Pancreas (tissue), 10 donors: Measurements from ENCODE around the gene ZFYVE27. TPM values are rescaled to one million over a fixed set of nuclear protein-coding genes. Genes with fewer than 3 reads are reported as not detected.

ENCODE experiments used
- ATAC-seq, 4 donors: fragments of 200-7000 bp; cut with Tn5 transposase; one replicate each; pipeline versions ENCODE4 v1.8.0 to v1.9.1; 2020; ENCODE audit warnings: mild to moderate bottlenecking in 4 of 4, moderate library complexity in 4 of 4
- DNase-seq, 6 donors: peaks; one replicate each; pipeline ENCODE4 v3.0.0-alpha.2; 2020
- FAIRE-seq: peaks from 2 replicates; lab custom pipeline; 2012; peaks lifted over from hg19 to GRCh38; lab: Jason Lieb, UNC
- H3K27ac ChIP-seq, 4 donors: fragments of 200-600 bp; sonication (generic); 1 replicate in 3 of 4; 2 replicates in 1 of 4; pipeline versions ENCODE4 v1.5.0 to v1.8.0; 2020
- H3K27me3 ChIP-seq, 4 donors: fragments of 200-600 bp; one replicate each; pipeline ENCODE4 v1.8.0; 2021
- H3K36me3 ChIP-seq, 3 donors: fragments of 200-600 bp; sonication (generic) in 1 of 3; one replicate each; pipeline versions ENCODE4 v1.5.0 to v1.8.0; 2020 to 2021
- H3K4me1 ChIP-seq, 3 donors: fragments of 200-600 bp; one replicate each; pipeline ENCODE4 v1.8.0; 2021
- H3K4me3 ChIP-seq, 4 donors: fragments of 200-600 bp; sonication (generic) in 2 of 4; one replicate each; pipeline versions ENCODE4 v1.5.0 to v1.8.0; 2020 to 2021
- H3K9me3 ChIP-seq, 4 donors: fragments of 200-600 bp; one replicate each; pipeline ENCODE4 v1.8.0; 2021
- WGBS, 2 donors: extraction: QIAGEN DNeasy Blood & Tissue Kit; methylation state at CpG; one replicate each; pipeline ENCODE4 v1.1.7; 2013; 5-methylcytosine and 5-hydroxymethylcytosine counted together
- intact Hi-C, 3 donors: fragments of 100-400 bp; cut with DNase I; formaldehyde crosslinking; loops; one replicate each; pipeline versions ENCODE4 v1.11.1 to v1.14.2; 2022
- polyA plus RNA-seq, 2 donors: library from polyadenylated mRNA; stranded (reverse); fragments of 200-250 nt; gene quantifications; one replicate each; pipeline ENCODE4 v1.2.3, GENCODE V29; 2013
- total RNA-seq, 6 donors: library from RNA; stranded (reverse); fragmentation: NEBNext Ultra II Directional in 4 of 6; extraction: Animal tissue kit (Norgen Biotek cat#: 25700) in 4 of 6; gene quantifications; one replicate each; pipeline versions ENCODE4 v1.2.1 to v1.2.4, GENCODE V29; 2021 to 2023
- TF ChIP-seq, protein P1 (sequence below), 4 donors: fragments of 200-600 bp; sonication (generic) in 3 of 4; IDR thresholded peaks; one replicate each; pipeline versions ENCODE4 v1.5.0 to v1.8.0; 2021; ENCODE audit warnings: antibody characterized with exemption in 4 of 4
- donor health status: healthy with polysubstance abuse.
- donor health status: DM: no; HTN: no; CAD: no; lungs with moderate emphysema.
- donor health status: DM: no; HTN: no; CAD: no.
- donor health status: control.
- donor health status: control.
- donor health status: Bipolar disorder and iron deficiency.
- donor health status: DM: yes; HTN: yes; CAD: no.
- donor health status: DM: no; HTN: no; CAD: no.
- donor health status: DM: no; HTN: no; CAD: no.
- donor health status: DM: yes; HTN: yes; CAD: no.

The ZFYVE27 gene
- total and polyA plus RNA-seq, 8 donors, result 11.9 to 34.9 (median 15.5) TPM

- TF ChIP-seq, protein P1, sequence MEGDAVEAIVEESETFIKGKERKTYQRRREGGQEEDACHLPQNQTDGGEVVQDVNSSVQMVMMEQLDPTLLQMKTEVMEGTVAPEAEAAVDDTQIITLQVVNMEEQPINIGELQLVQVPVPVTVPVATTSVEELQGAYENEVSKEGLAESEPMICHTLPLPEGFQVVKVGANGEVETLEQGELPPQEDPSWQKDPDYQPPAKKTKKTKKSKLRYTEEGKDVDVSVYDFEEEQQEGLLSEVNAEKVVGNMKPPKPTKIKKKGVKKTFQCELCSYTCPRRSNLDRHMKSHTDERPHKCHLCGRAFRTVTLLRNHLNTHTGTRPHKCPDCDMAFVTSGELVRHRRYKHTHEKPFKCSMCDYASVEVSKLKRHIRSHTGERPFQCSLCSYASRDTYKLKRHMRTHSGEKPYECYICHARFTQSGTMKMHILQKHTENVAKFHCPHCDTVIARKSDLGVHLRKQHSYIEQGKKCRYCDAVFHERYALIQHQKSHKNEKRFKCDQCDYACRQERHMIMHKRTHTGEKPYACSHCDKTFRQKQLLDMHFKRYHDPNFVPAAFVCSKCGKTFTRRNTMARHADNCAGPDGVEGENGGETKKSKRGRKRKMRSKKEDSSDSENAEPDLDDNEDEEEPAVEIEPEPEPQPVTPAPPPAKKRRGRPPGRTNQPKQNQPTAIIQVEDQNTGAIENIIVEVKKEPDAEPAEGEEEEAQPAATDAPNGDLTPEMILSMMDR (IDR thresholded peaks at IDR 0.05), result no peak
- intact Hi-C loops, result loop anchor here in 1 of 3 donors (10.0 kb wide), 1 partner anchor 66 kb away; no protein-coding TSS in a partner anchor
- no peak for ATAC-seq
- no peak overlapping the region for H3K27ac ChIP-seq
- no peaks in the 10 kb centered on the region for H3K4me1 ChIP-seq
- WGBS, 2 donors, result 94 to 96% methylated on average over 1 of the region's 1 CpG
- no peaks in the 10 kb centered on the region for H3K9me3 ChIP-seq
- H3K36me3 ChIP-seq, result no peaks in the 10 kb centered on the region
- DNase-seq, result no peak
- H3K27me3 ChIP-seq, result no peaks in the 10 kb centered on the region
- FAIRE-seq, result no peak
- H3K4me3 ChIP-seq, result no peak overlapping the region
Measured at GRCh38 chr10:97798958-97799610, 62.2 kb downstream of the ZFYVE27 start.

DNA sequence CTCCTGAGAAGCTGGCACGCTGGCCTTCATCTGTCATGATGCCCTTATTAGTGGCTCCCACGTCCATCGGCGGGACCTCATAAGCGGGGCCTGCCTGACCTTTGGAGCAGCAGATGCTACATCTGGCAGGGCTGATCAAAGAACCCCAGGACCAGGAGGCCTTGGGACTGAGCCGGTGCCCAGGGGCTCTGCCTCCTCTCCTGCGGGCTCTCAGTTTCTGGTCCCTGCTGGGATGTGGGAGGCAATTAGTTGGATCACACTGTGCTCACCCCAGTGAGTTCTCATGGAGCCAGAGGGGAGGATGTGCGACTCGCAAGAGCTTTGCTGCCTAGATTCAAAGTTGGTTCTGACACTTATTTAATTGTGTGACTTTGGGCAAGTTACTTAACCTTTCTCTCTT lies 63.5 kb downstream of the ZFYVE27 start:
- TF ChIP-seq, protein P1 (IDR thresholded peaks at IDR 0.05), result no peak
- no peaks in the 10 kb centered on the region for H3K9me3 ChIP-seq
- H3K27ac ChIP-seq, result no peak overlapping the region
- WGBS, 2 donors, result 90 to 92% methylated on average over 9 of the region's 9 CpGs
- ATAC-seq, result no peak
- no peaks in the 10 kb centered on the region for H3K27me3 ChIP-seq
- no peak overlapping the region for H3K4me3 ChIP-seq
- no peaks in the 10 kb centered on the region for H3K36me3 ChIP-seq
- FAIRE-seq, result no peak
- no peaks in the 10 kb centered on the region for H3K4me1 ChIP-seq
- DNase-seq, result no peak
- intact Hi-C loops, result no loop called here

DNA sequence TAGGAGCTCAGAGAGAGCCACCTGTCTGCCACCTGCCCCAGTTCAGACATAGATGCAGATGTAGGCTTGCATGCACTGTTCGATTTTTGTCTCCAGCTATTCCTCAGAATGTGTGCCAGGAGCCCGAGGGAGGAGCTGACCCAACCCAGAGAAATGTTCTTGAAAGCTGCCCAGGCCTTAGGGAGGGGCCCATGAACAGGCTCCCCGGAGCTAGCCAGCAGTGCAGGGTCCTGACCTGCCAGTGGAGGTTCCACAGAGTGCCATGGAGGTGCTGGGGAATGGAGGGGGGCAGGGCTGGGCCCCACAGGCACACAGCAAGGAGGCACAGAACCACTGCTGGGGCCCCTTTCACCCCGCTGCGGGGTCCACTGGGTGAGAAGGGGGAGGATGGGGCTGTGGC lies 64.5 kb downstream of the ZFYVE27 start:
- intact Hi-C loops, result no loop called here
- Histone ChIP-seq H3K36me3 (no peaks in the 10 kb centered on the region), H3K9me3 (no peaks in the 10 kb centered on the region), H3K4me1 (no peaks in the 10 kb centered on the region), H3K27me3 (no peaks in the 10 kb centered on the region), H3K27ac (no peak overlapping the region), H3K4me3 (no peak overlapping the region)
- no peak for ATAC-seq
- TF ChIP-seq, protein P1 (IDR thresholded peaks at IDR 0.05), result no peak
- FAIRE-seq, result no peak
- no peak for DNase-seq
- 59 to 67% methylated on average over 5 of the region's 5 CpGs for WGBS, 2 donors

DNA sequence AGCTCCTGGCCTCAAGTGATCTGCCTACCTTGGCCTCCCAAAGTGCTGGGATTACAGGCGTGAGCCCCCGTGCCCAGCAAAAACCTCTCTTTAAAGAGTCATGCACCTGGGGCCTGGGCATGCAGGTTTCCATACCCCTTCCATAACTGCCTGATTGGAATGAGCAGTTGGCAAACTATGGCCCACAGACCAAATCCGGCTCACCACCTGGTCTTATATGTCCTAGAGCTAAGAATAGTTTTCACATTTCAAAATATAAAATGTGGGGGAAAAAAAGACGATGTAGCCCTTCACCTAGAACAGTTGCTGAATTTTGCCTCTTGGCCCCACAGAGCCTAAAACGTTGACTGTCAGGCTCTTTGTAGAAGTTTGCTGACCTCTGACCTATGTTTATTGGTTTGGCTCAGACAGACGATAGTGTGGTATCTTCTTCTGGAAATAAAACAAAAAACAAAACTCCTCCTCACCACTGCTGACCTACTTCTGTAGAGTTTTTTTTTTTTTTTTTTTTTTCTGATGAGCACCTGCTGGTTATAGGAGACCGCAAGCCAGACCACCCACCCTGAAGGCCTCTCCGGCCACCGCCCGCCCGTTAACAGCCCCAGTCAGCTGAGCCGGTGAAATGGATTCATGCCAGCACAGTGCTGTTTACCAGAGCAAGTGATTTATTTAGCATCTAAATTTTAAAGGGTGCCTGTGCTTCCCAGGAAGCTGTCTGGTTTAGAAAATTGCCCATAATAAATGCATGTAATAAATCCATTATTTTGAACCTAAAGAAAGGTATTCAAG lies 68.4 kb downstream of the ZFYVE27 start:
- H3K4me1 ChIP-seq, result no peaks in the 10 kb centered on the region
- intact Hi-C loops, result no loop called here
- WGBS, 2 donors, result 68 to 80% methylated on average over 12 of the region's 12 CpGs

More for the DNA sequence above, 68.4 kb downstream of the ZFYVE27 start:
- ATAC-seq (no peak), FAIRE-seq (no peak), DNase-seq (no peak)
- Histone ChIP-seq H3K36me3 (no peaks in the 10 kb centered on the region), H3K27ac (no peak overlapping the region), H3K9me3 (no peaks in the 10 kb centered on the region), H3K27me3 (no peaks in the 10 kb centered on the region), H3K4me3 (no peak overlapping the region)
- TF ChIP-seq, protein P1 (IDR thresholded peaks at IDR 0.05), result no peak
